Muscle of leg (tissue), 11 donors: Measurements from ENCODE around the gene TRIM2. TPM values are rescaled to one million over a fixed set of nuclear protein-coding genes. Genes with fewer than 3 reads are reported as not detected.
A peak's percentile ranks its signal among the peaks of the same experiment; 100 is the strongest.
"Not testable (repeated sequence)": the region's sequence is repeated elsewhere in the genome, so short reads cannot be mapped to it uniquely, and the experiment has no call there.

Source experiments
- DNase-seq: peaks from one replicate; pipeline ENCODE4 v3.0.0; 2013
- H3K27ac ChIP-seq: one replicate; pipeline ENCODE4 v1.5.1; 2013; ENCODE audit warnings: mild to moderate bottlenecking, low read length, control low read depth
- H3K27me3 ChIP-seq: one replicate; pipeline ENCODE4 v1.6.1; 2013; ENCODE audit warnings: low read length; ENCODE audit not compliant: control insufficient read depth, insufficient read depth
- H3K36me3 ChIP-seq: one replicate; pipeline ENCODE4 v1.6.1; 2013; ENCODE audit warnings: low read length; ENCODE audit not compliant: control insufficient read depth, insufficient read depth
- H3K4me1 ChIP-seq: one replicate; pipeline ENCODE4 v1.6.1; 2013; ENCODE audit warnings: low read length; ENCODE audit not compliant: control insufficient read depth, insufficient read depth
- H3K4me3 ChIP-seq: one replicate; pipeline ENCODE4 v1.5.1; 2013; ENCODE audit warnings: low read length, control low read depth
- H3K9me3 ChIP-seq: replicated peaks from 2 replicates; pipeline ENCODE4 v1.6.1; 2013; ENCODE audit warnings: low read depth, low read length; ENCODE audit not compliant: control insufficient read depth
- WGBS: methylation state at CpG from one replicate; pipeline ENCODE4 v1.1.5; 2013; ENCODE audit warnings: missing lambda C conversion rate; ENCODE audit not compliant: insufficient coverage; 5-methylcytosine and 5-hydroxymethylcytosine counted together
- polyA plus RNA-seq, 8 donors: library from polyadenylated mRNA; unstranded; fragments of 120-200 nt; gene quantifications; one replicate each; pipeline versions ENCODE4 v1.2.1 to v1.2.3, GENCODE V29; 2013; ENCODE audit warnings: inconsistent platforms in 1 of 8, low replicate concordance in 1 of 8; ENCODE audit not compliant: insufficient read length in 8 of 8, insufficient read depth in 1 of 8
- total RNA-seq: library from RNA; stranded (reverse); fragments of 120-200 nt; gene quantifications from one replicate; pipeline ENCODE4 v1.2.4, GENCODE V29; 2013

The TRIM2 gene
- total and polyA plus RNA-seq, 9 donors = 13.7 to 32.8 (median 21.1) TPM

DNA sequence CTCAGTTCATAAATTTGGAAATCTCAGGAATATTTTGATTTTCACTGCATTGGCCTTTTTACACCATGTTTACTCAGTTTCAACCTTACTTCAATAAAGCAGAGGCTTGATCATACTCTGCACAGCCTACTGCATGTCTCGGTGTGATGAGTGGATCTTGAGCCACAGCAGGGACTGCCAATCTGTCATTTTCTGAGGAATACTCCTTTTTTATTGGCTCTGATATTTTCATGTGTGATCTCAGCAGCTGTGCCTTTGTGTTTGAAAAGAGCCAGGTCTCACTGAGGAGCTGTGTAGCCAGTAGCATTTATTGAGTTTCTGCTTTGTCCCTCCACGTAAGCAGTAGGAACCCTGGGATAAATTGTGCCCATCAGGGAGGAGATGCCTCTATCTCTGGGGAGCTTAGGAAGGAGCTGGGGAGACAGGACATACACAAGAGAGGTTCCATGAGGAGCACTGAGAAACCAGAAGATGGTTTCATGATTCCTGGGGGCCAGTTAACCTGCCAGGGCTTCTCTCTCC lies 18.9 kb upstream of the TRIM2 start:
- no peaks in the 10 kb centered on the region for H3K4me1 ChIP-seq
- H3K36me3 ChIP-seq = no peaks in the 10 kb centered on the region
- WGBS = 33% methylated on average over 1 of the region's 2 CpGs
- H3K27ac ChIP-seq = no peak overlapping the region
- H3K27me3 ChIP-seq = no peaks in the 10 kb centered on the region
- H3K4me3 ChIP-seq = no peak overlapping the region
- no peaks in the 10 kb centered on the region for H3K9me3 ChIP-seq
- DNase-seq = no peak

DNA sequence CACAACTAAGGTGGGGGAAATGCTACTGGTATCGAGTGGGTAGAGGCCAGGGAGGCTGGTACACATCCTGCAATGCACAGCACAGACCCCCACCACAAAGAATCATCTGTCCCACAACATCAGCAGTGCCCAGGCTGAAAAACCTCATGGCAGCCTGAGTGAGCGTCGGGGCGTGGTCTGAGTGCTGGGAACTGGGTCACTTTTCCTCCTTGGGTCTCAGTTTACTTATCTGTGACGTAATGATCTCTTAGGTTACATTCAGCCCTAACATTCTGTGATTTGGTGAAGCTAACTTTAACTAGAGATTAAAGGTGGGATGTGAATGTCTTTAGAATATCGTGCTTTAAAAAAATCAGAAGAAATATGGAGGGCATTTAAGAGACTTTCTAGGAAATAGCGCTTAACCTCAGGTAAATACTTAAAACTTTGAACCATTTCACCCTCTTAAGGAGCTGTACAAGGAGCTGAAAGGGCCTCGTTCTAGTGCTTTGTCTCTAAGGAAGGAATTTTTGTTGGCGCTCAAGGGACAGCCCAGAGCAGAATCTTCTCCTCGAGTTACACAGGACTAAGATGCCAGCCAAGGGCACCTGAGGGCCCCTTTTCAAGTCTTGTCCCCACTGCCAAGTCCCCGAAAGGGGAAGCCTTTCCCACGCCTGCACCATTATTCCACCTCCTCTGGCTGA lies 18.1 kb upstream of the TRIM2 start:
- no peaks in the 10 kb centered on the region for H3K36me3 ChIP-seq
- no peak overlapping the region for H3K27ac ChIP-seq
- no peaks in the 10 kb centered on the region for H3K4me1 ChIP-seq
- no peak for DNase-seq
- no peak overlapping the region for H3K4me3 ChIP-seq
- no peaks in the 10 kb centered on the region for H3K9me3 ChIP-seq
- 60% methylated on average over 1 of the region's 12 CpGs for WGBS
- H3K27me3 ChIP-seq = no peaks in the 10 kb centered on the region

DNA sequence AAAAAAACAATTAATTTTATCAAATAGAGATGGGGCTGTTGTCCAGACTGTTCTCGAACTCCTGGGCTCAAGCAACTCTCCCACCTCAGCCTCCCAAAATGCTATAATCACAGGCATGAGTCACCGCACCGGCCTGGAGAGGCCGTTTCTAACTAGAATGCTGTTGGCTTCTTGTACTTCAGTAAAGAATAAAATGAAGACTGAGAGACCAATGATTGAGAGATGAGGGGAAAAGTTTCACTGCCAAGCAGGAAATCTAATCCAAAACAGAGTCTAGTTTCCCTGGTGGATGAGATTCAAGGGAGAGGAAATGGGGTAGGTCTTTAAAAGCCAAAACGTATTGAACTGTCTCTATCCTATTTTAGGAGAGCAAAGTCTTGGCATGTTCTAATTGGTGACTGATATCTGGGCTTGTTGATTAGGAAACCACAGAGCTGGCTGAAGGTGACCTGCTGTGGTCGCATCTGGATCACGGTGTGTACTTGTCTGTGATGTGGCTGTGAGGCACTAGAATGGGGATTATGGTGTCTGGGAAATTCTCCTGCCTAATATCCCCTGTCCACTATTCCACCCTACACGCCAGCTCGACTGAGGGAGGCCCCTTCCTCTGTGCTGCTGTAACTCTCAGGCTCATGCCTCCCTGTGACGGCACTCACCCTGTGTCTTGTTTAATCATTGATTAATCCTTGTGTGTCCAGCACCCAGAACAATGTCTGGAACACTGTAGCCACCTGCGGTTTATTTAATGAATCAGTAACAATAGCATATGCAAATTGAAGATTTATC lies 15.0 kb upstream of the TRIM2 start:
- no peaks in the 10 kb centered on the region for H3K27me3 ChIP-seq
- 8% methylated on average over 2 of the region's 11 CpGs for WGBS
- H3K27ac ChIP-seq = peak overlapping the region; percentile 10
- peak; percentile 92 for DNase-seq
- H3K36me3 ChIP-seq = no peaks in the 10 kb centered on the region
- H3K4me1 ChIP-seq = no peaks in the 10 kb centered on the region
- no peak overlapping the region for H3K4me3 ChIP-seq
- no peaks in the 10 kb centered on the region for H3K9me3 ChIP-seq

GRCh38 chr4:153191795-153192363 lies 12.4 kb upstream of the TRIM2 start:
- Histone ChIP-seq H3K9me3 (no peaks in the 10 kb centered on the region), H3K36me3 (no peaks in the 10 kb centered on the region), H3K4me1 (no peaks in the 10 kb centered on the region), H3K27me3 (no peaks in the 10 kb centered on the region), H3K4me3 (no peak overlapping the region), H3K27ac (no peak overlapping the region)
- no peak for DNase-seq
- WGBS = 88% methylated on average over 2 of the region's 5 CpGs

- Histone ChIP-seq H3K36me3 (no peaks in the 10 kb centered on the region), H3K9me3 (no peaks in the 10 kb centered on the region), H3K4me3 (no peak overlapping the region), H3K27me3 (no peaks in the 10 kb centered on the region), H3K4me1 (no peaks in the 10 kb centered on the region), H3K27ac (no peak overlapping the region)
- no peak for DNase-seq
- WGBS = no CpG with 5 or more reads among the region's 5 CpGs
These were observed 6.9 kb upstream of the TRIM2 start for GRCh38 chr4:153197301-153197700.

- Histone ChIP-seq H3K4me3 (no peak overlapping the region), H3K27ac (no peak overlapping the region), H3K9me3 (no peaks in the 10 kb centered on the region), H3K36me3 (no peaks in the 10 kb centered on the region), H3K27me3 (no peaks in the 10 kb centered on the region), H3K4me1 (no peaks in the 10 kb centered on the region)
- DNase-seq = no peak
- no CpG with 5 or more reads among the region's 1 CpG for WGBS
These were observed 5.5 kb upstream of the TRIM2 start for GRCh38 chr4:153198719-153199118.

DNA sequence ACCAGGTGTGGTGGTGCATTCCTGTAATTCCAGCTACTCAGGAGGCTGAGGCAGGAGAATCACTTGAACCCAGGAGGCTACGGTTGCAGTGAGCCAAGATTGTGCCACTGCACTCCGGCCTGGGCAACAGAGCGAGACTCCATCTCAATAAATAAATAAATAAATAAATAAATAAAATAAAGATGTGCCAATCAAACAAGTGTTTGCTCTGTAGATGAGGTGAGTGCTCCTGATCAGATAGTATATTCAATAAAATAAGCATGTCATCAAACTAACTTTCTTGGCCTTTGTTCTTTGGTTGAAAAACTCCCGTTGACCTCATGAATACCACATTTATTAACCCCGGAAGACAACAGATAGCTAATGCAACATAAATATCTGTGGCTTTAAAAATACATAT lies 497 bp upstream of the TRIM2 start:
- DNase-seq = not testable (repeated sequence)
- WGBS = no CpG with 5 or more reads among the region's 5 CpGs
- H3K27ac ChIP-seq = peak overlapping the region; percentile 49

GRCh38 chr4:153204728-153205648 lies 745 bp downstream of the TRIM2 start:
- WGBS = 45% methylated on average over 15 of the region's 22 CpGs
- Histone ChIP-seq H3K27ac (peak overlapping the region; percentile 63), H3K4me3 (peak overlapping the region; percentile 23), H3K27me3 (peaks cover 2% of the 10 kb centered on the region), H3K9me3 (no peaks in the 10 kb centered on the region), H3K36me3 (no peaks in the 10 kb centered on the region), H3K4me1 (peaks cover 10% of the 10 kb centered on the region)
- no peak for DNase-seq

More for the DNA sequence above, 497 bp upstream of the TRIM2 start:
- H3K36me3 ChIP-seq, H3K4me3 ChIP-seq, H3K9me3 ChIP-seq, H3K27me3 ChIP-seq: not testable (repeated sequence)
- H3K4me1 ChIP-seq = peaks cover 10% of the 10 kb centered on the region

DNA sequence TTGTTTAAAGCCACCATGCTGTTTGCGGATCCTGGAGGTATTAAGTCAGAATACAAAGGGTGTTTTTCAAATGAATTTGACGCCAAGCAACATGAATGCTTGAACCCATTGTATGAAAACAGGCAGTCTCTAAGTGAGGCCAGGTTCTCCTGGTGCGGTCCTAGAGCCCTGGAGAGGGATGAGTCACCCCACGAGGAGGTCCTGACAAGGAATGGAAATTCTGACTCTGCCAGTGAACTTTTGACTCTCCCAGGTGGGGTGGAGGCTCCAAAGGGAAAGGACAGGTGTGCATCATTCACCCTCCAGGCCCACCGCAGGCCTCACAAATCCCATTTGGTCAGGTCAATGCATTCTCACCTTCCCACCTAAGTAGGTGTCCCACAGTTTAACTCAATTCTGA lies 1.5 kb downstream of the TRIM2 start:
- Histone ChIP-seq H3K27me3 (peaks cover 2% of the 10 kb centered on the region), H3K4me1 (peaks cover 10% of the 10 kb centered on the region), H3K36me3 (no peaks in the 10 kb centered on the region), H3K4me3 (no peak overlapping the region), H3K27ac (no peak overlapping the region), H3K9me3 (no peaks in the 10 kb centered on the region)
- WGBS = 40% methylated on average over 4 of the region's 5 CpGs
- peak; percentile 36 for DNase-seq
